Muscle of leg (tissue), 11 donors: ENCODE measurements around the gene TMEM123. TPM values are rescaled to one million over a fixed set of nuclear protein-coding genes. Genes with fewer than 3 reads are reported as not detected.
"Not testable (repeated sequence)": the region's sequence is repeated elsewhere in the genome, so short reads cannot be mapped to it uniquely, and the experiment has no call there.

Source experiments
- DNase-seq: peaks from one replicate; pipeline ENCODE4 v3.0.0; 2013
- H3K27ac ChIP-seq: one replicate; pipeline ENCODE4 v1.5.1; 2013; ENCODE audit warnings: mild to moderate bottlenecking, low read length, control low read depth
- H3K27me3 ChIP-seq: one replicate; pipeline ENCODE4 v1.6.1; 2013; ENCODE audit warnings: low read length; ENCODE audit not compliant: control insufficient read depth, insufficient read depth
- H3K36me3 ChIP-seq: one replicate; pipeline ENCODE4 v1.6.1; 2013; ENCODE audit warnings: low read length; ENCODE audit not compliant: control insufficient read depth, insufficient read depth
- H3K4me1 ChIP-seq: one replicate; pipeline ENCODE4 v1.6.1; 2013; ENCODE audit warnings: low read length; ENCODE audit not compliant: control insufficient read depth, insufficient read depth
- H3K4me3 ChIP-seq: one replicate; pipeline ENCODE4 v1.5.1; 2013; ENCODE audit warnings: low read length, control low read depth
- H3K9me3 ChIP-seq: replicated peaks from 2 replicates; pipeline ENCODE4 v1.6.1; 2013; ENCODE audit warnings: low read depth, low read length; ENCODE audit not compliant: control insufficient read depth
- WGBS: methylation state at CpG from one replicate; pipeline ENCODE4 v1.1.5; 2013; ENCODE audit warnings: missing lambda C conversion rate; ENCODE audit not compliant: insufficient coverage; 5-methylcytosine and 5-hydroxymethylcytosine counted together
- polyA plus RNA-seq, 8 donors: library from polyadenylated mRNA; unstranded; fragments of 120-200 nt; gene quantifications; one replicate each; pipeline versions ENCODE4 v1.2.1 to v1.2.3, GENCODE V29; 2013; ENCODE audit warnings: inconsistent platforms in 1 of 8, low replicate concordance in 1 of 8; ENCODE audit not compliant: insufficient read length in 8 of 8, insufficient read depth in 1 of 8
- total RNA-seq: library from RNA; stranded (reverse); fragments of 120-200 nt; gene quantifications from one replicate; pipeline ENCODE4 v1.2.4, GENCODE V29; 2013

TMEM123 gene
- total and polyA plus RNA-seq, 9 donors = 80.2 to 158 (median 133) TPM

DNA sequence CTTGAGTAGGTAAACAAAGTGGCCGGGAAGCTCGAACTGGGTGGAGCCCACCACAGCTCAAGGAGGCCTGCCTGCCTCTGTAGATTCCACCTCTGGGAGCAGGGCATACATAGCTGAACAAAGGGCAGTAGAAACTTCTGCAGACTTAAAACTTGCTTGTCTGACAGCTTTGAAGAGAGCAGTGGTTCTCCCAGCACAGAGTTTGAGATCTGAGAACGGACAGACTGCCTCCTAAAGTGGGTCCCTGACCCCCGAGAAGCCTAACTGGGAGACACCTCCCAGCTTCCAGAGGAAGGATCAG lies 13.6 kb downstream of the TMEM123 start:
- not testable (repeated sequence) for H3K4me3 ChIP-seq, H3K4me1 ChIP-seq, H3K9me3 ChIP-seq, H3K27me3 ChIP-seq, DNase-seq, H3K27ac ChIP-seq, H3K36me3 ChIP-seq
- 52% methylated on average over 4 of the region's 4 CpGs for WGBS

DNA sequence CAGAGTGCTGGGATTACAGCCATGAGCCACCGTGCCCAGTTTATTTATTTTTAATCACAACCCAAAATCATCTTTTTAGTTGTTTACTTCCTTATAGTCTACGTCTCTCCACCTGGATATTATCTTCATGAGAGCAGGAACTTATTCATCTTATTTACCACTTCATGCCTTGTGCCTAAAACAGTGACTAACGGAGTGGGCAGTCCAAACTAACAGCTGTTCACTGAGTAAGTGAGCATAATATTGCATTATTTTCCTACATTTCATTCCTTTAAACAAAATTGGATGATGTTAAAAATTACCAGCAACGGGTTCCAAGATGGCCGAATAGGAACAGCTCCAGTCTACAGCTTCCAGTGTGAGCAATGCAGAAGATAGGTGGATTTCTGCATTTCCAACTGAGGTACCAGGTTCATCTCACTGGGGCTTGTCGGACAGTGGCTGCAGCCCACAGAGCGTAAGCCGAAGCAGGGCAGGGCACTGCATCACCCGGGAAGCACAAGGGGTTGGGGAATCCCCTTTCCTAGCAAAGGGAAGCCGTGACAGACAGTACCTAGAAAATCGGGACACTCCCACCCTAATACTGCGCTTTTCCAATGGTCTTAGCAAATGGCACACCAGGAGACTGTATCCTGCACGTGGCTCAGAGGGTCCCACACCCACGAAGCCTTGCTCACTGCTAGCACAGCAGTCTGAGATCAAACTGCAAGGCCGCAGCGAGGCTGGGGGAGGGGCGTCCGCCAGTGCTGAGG lies 14.1 kb downstream of the TMEM123 start:
- H3K4me3 ChIP-seq = no peak overlapping the region
- no peaks in the 10 kb centered on the region for H3K27me3 ChIP-seq
- no peak overlapping the region for H3K27ac ChIP-seq
- no peak for DNase-seq
- H3K36me3 ChIP-seq = peaks cover 6% of the 10 kb centered on the region
- no peaks in the 10 kb centered on the region for H3K4me1 ChIP-seq
- WGBS = 82% methylated on average over 12 of the region's 18 CpGs
- no peaks in the 10 kb centered on the region for H3K9me3 ChIP-seq

DNA sequence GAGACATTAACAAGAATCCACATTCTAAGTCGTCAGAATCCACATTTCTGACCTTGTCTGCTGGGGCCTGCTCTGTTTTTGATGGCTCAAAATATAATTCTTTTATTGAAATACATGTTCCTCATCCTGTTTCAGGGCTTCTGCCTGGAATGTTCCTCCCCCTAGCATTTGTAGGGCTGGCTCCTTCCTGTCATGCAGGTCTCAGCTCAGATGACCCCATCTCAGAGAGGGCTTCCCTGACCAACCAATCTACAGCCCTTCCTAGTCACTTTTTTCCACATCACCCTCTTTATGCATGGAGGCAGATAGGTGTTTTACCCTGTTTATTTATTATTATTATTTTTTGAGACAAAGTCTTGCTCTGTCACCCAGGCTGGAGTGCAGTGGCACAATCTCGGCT lies 14.8 kb downstream of the TMEM123 start:
- Histone ChIP-seq H3K36me3 (peaks cover 8% of the 10 kb centered on the region), H3K4me1 (no peaks in the 10 kb centered on the region), H3K27ac (no peak overlapping the region), H3K4me3 (no peak overlapping the region), H3K27me3 (no peaks in the 10 kb centered on the region), H3K9me3 (peaks cover 5% of the 10 kb centered on the region)
- DNase-seq = no peak
- no CpG with 5 or more reads among the region's 2 CpGs for WGBS

DNA sequence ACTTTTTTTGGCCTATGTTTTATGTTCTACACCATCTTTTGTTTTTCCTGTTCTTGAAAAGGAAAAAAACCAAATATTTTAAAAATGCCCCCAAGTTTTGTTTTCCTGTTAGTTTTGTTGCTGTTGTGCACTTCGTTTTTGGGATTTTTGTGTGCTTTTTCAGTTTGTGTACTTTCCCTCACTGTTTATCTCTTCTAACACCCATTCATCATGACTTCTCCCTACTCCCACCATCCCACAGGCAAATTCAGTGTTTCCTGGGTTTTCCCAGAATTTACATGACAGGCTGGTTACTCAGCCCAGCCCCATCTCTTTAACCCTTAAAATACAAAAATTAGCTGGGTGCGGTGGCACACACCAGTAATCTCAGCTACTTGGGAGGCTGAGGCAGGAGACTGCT lies 15.6 kb downstream of the TMEM123 start:
- peaks cover 9% of the 10 kb centered on the region for H3K9me3 ChIP-seq
- H3K4me1 ChIP-seq = no peaks in the 10 kb centered on the region
- H3K4me3 ChIP-seq = no peak overlapping the region
- no CpG with 5 or more reads among the region's 2 CpGs for whole genome bisulfite sequencing
- peaks cover 8% of the 10 kb centered on the region for H3K36me3 ChIP-seq
- no peaks in the 10 kb centered on the region for H3K27me3 ChIP-seq
- H3K27ac ChIP-seq = no peak overlapping the region
- DNase-seq = no peak

DNA sequence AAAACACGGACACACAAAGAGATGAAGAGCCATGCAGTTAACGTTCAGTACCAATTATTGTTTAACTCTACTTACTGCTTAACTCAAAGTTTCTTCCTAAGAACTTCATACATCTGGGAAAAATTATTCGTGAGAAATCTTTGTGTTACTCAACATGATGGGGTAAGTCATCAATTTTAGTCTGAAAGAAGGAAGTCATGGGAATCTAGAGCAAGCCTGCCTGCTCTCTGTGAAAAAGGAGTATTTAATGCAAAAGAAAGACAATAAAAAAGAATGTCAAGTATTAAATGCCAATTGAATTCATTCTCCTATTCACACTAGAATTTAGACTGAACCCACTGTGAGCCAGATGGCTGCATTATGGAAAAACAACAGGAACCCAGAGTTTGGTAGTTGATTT lies 16.0 kb downstream of the TMEM123 start:
- Histone ChIP-seq H3K27ac (no peak overlapping the region), H3K4me3 (no peak overlapping the region)
- no peak for DNase-seq

DNA sequence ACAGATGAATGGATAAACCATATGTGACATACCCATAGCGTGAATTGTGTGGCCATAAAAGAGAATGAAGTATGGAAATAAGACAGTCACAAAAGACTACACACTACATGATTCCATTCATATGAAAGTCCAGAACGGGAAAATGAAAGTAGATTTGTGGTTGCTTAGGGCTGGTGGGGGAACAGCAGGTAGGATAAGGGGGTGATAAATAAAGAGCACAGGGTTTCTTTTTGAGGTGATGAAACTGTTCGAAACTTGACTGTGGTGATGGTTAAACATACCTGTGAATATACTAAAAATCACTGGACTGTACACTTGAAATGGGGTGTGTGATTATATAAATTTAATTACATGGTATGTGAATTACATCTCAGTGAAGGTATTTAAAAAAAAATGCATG lies 16.9 kb downstream of the TMEM123 start:
- Histone ChIP-seq H3K27ac (no peak overlapping the region), H3K4me3 (no peak overlapping the region), H3K36me3 (peaks cover 8% of the 10 kb centered on the region), H3K9me3 (peaks cover 9% of the 10 kb centered on the region), H3K27me3 (no peaks in the 10 kb centered on the region), H3K4me1 (no peaks in the 10 kb centered on the region)
- WGBS = no CpG with 5 or more reads among the region's 3 CpGs
- no peak for DNase-seq

More for the DNA sequence above, 16.0 kb downstream of the TMEM123 start:
- peaks cover 9% of the 10 kb centered on the region for H3K9me3 ChIP-seq
- WGBS = no CpG with 5 or more reads among the region's 3 CpGs
- no peaks in the 10 kb centered on the region for H3K27me3 ChIP-seq
- H3K36me3 ChIP-seq = peaks cover 8% of the 10 kb centered on the region
- no peaks in the 10 kb centered on the region for H3K4me1 ChIP-seq

DNA sequence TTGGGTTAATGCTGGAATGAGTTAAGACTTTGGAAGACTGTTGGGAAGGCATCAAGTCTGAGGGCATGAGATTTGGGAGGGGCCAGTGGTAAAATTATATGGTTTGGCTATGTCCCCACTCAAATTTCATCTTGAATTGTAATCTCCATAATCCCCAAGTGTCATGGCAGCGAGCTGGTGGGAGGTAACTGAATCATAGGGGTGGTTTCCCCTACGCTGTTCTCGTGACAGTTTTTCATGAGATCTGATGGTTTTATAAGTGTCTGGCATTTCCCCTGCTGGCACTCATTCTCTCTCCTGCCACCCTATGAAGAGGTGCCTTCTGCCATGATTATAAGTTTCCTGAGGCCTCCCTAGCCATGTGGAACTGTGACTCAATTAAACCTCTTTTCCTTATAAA lies 19.0 kb downstream of the TMEM123 start:
- not testable (repeated sequence) for H3K4me3 ChIP-seq
- WGBS = no CpG with 5 or more reads among the region's 3 CpGs

DNA sequence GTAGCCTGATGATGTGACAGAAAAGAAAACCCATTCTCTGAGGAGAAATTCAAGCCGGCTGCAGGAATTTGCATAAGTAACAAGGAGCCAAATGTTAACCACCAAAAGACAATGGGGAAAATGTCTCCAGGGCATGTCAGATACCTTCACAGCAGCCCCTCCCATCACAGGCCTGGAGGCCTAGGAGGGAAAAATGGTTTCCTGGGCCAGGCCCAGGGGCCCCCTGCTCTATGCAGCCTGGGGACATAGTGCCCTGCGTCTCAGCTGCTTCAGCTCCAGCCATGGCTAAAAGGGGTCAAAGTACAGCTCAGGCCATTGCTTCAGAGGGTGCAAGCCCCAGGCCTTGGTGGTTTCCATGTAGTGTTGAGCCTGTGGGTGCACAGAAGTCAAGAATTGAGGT lies 20.0 kb downstream of the TMEM123 start:
- WGBS = 100% methylated on average over 1 of the region's 2 CpGs
- H3K4me3 ChIP-seq, H3K9me3 ChIP-seq, DNase-seq, H3K36me3 ChIP-seq, H3K27me3 ChIP-seq, H3K27ac ChIP-seq: not testable (repeated sequence)
- H3K4me1 ChIP-seq = peaks cover 13% of the 10 kb centered on the region

More for the DNA sequence above, 19.0 kb downstream of the TMEM123 start:
- H3K4me1 ChIP-seq = peaks cover 13% of the 10 kb centered on the region
- not testable (repeated sequence) for H3K36me3 ChIP-seq, H3K27ac ChIP-seq, H3K27me3 ChIP-seq, DNase-seq, H3K9me3 ChIP-seq

DNA sequence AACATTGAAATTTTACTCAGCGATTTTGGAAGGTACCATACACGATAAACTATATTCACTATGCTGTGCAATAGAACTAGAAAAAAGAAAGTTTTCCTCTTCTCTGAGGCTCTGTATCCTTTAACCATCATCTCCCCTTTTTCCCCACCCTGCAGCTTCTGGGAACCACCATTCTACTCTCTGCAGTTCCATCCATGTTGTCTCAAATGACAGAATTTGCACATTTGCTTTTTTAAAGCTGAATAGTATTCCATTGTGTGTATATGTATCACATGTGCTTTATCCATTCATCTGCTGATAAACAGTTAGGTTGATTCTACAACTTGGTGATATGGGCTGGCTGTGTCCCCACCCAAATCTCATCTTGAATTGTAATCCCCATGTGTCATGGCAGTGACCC lies 21.2 kb downstream of the TMEM123 start:
- H3K4me1 ChIP-seq = peaks cover 13% of the 10 kb centered on the region
- H3K4me3 ChIP-seq = no peak overlapping the region
- peaks cover 9% of the 10 kb centered on the region for H3K9me3 ChIP-seq
- DNase-seq = no peak
- H3K36me3 ChIP-seq = peaks cover 5% of the 10 kb centered on the region
- no peaks in the 10 kb centered on the region for H3K27me3 ChIP-seq
- WGBS = no CpG with 5 or more reads among the region's 2 CpGs
- no peak overlapping the region for H3K27ac ChIP-seq

DNA sequence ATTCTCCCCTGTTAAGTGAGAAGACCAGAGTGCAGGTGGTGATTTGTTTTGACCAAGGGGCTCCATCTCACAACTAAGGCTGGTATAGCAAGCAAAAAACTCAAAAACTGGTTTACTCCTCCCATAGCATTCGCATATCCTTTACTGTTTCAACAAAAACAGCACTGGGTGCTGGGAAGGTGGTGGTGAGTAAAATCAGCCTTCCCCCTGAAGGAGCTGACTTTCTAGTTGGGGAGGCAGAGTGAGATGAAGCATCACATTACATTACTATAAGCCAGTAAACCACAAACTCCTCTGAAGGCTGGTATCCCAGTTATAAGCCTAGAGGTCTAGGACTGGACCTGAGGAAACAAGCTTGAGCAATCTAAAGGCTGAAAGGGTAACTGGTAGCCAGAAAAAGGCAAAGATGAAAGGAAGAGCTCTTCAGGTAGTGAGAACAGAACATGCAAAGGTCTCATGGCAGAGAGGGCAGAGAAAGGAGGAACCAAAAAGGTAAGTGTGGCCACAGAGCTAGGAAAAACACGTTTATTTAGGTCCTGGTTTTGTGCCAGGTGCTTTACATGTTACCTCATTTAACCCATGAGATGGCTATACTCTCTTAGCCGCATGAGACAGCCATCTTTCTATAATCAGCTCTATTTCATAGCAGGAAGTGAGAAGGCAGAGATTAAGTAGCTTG lies 22.3 kb downstream of the TMEM123 start:
- Histone ChIP-seq H3K4me1 (peaks cover 13% of the 10 kb centered on the region), H3K9me3 (peaks cover 9% of the 10 kb centered on the region), H3K27me3 (no peaks in the 10 kb centered on the region), H3K36me3 (peaks cover 5% of the 10 kb centered on the region), H3K27ac (no peak overlapping the region), H3K4me3 (no peak overlapping the region)
- no CpG with 5 or more reads among the region's 3 CpGs for WGBS
- DNase-seq = no peak
